Stimulated activated CD8-positive, alpha-beta memory T cell treated with anti-CD3 and anti-CD28 coated beads, Interleukin-2, amount 100 ng/mL, for 48 hours (primary cell): ENCODE measurements around the gene GATA3.
A peak's percentile ranks its signal among the peaks of the same experiment; 100 is the strongest.
"Not testable (repeated sequence)": the region's sequence is repeated elsewhere in the genome, so short reads cannot be mapped to it uniquely, and the experiment has no call there.

Source experiments
- DNase-seq, 2 donors: peaks; one replicate each; pipeline ENCODE4 v3.0.0-alpha.2; 2020; ENCODE audit warnings: low read depth in 2 of 2

The GATA3 gene

GRCh38 chr10:8054494-8055407 lies at the start of gene GATA3:
GATA3 (plus strand) TSS chr10:8054688; CDS start chr10:8055656, 968 bp downstream.
- DNase-seq: peak; percentile 73 to 77

DNA sequence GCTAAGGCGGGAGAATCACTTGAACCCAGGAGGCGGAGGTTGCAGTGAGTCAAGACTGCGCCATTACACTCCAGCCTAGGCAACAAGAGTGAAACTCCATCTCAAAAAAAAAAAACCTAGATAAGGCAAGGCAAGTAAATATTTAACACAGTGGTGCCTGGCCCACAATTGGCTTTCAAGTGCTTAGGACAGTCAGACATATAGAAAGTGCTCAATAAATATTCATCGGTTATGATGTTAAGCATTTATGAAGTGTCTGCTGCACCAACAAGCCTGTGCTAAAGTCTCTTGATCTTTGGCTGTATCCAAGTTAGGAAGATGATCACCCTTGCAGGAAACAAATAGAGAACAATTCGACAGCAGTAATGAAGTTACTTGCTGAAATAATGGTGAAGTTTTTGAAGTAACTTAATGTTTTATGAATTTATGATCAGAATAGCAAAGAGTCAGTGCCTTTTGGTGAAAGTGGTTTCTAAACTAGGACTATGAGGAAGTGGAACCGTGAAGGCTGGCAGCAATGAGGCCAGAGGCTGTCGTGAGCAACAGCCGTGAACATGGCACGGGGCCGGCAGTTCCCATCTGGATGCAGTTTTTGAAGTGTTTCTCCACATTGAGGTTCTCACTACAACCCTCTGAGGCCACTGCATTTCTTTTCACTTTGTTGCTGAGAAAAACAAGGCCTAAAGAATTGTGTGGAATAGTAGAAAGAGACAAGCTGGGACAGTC lies 48.1 kb upstream of the GATA3 start:
- DNase-seq: no peak

DNA sequence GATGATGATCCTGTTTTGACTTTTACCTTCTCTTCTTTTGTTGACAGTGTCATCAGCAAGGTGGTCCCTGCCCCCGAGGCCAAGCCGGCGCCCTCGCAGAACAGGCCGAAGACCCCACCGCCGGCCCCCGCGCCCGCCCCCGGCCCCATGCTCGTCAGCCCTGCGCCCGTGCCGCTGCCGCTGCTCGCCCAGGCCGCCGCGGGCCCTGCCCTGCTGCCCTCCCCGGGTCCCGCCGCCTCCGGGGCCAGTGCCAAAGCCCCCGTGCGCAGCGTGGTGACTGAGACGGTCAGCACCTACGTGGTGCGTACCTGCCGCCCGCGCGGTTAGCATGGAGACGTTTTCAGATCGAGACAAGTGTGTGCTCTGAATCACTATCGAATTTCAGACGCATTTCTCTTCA lies 45.5 kb upstream of the GATA3 start:
- no peak for DNase-seq

- no peak for DNase-seq
Observed at GRCh38 chr10:8013006-8013405, 41.5 kb upstream of the GATA3 start.

DNA sequence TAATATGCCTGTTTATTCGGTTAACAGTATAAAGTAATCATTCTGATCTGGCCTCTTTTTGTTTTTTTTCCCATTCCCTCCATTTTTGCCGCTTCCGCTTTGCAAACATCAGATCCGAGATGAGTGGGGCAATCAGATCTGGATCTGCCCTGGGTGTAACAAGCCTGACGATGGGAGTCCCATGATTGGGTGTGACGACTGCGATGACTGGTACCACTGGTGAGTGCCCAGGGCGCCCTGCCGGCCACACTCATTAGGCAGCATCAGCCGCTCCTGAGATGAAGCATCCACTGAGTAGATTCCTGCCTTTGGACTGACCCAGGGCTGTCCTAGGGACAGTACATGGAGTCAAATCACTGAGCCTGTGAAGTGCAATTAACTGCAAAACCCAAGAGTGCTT lies 40.9 kb upstream of the GATA3 start:
- DNase-seq: no peak

DNA sequence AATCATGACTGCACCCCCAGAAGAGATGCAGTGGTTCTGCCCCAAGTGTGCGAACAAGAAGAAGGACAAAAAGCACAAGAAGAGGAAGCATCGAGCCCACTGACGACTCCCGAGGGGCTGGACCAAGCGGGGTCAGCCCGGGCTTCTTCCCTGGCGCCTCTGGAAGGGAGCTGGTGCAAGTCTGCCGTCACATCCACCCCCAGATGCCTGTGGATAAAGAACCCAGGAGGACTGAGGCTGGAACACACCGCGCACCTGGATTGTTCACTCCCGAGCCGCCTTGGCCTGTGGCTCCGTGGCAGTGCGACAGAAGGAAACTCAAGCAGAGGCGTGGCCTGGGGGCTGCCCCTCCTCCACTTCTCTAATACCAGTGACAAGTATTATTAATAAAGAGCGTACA lies 39.8 kb upstream of the GATA3 start:
- no peak for DNase-seq

DNA sequence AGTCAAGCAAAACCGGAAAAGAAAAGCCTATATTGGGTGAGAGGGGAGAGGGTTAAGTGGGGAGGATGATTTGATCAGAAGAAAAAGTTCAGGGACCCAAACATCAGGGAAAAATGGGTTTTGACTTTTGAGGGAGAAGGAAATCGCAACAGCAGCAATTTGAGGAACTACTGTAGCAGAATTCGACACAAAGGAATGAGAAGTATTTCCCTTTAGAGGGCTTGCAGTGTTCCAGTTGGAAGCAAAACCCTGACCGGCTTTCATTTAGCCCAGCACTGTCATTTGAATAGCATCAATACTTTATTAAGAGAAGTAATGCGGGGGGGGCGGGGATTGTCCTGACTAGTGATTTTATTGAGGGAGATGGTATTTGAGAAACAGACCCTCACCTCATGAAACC lies 37.2 kb upstream of the GATA3 start:
- DNase-seq: no peak

GRCh38 chr10:8023321-8023720 lies 31.2 kb upstream of the GATA3 start:
- DNase-seq: no peak

GRCh38 chr10:8023851-8024250 lies 30.6 kb upstream of the GATA3 start:
- DNase-seq: no peak

DNA sequence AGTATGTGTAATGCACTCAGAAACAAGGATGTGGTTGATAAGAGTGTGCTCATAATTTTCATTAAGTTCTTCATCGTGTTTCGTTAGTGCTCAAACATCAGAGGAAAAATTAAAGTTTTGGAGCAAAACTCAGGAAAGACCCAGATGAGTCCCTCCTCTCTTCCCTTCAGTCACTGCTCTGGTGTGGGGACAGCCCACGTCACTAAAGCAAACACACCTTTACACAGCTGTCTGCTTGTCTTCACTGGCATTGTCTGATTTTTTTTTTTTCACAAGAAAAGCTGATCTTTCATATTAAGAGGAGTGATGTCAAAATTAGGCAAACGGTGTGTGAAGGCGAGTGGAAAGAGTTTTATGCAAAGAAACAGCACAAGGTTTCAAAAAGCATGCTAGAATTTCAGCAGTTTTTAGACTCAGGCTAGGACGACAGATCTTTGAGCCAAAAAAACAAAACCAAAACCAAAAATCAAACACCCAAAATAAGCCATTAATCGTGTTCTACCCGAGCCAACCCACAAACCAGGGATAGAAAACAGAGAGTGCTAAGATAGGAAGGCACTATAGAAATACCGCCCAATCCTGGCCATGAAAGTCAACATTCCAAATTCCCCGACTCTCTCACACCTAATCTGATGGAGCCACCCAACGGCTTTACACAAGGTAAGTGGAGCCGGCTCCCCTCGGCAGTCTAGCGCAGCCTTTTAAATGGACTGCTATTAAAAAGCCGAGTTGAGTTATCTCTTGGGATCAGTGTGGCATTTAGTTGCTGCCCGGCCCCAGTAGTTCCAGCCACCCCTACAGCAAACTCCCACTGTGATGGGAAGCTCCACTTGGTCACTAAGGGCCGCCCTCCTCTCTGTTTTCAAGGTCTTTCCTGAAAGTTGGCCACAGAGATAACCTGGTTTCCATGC lies 27.9 kb upstream of the GATA3 start:
- DNase-seq: no peak

GRCh38 chr10:8031211-8031610 lies 23.3 kb upstream of the GATA3 start:
- not testable (repeated sequence) for DNase-seq

GRCh38 chr10:8032558-8032957 lies 21.9 kb upstream of the GATA3 start:
- DNase-seq: no peak

GRCh38 chr10:8033812-8034465 lies 20.5 kb upstream of the GATA3 start:
- DNase-seq: no peak

- DNase-seq: no peak
Observed at GRCh38 chr10:8034466-8035005, 20.0 kb upstream of the GATA3 start.

DNA sequence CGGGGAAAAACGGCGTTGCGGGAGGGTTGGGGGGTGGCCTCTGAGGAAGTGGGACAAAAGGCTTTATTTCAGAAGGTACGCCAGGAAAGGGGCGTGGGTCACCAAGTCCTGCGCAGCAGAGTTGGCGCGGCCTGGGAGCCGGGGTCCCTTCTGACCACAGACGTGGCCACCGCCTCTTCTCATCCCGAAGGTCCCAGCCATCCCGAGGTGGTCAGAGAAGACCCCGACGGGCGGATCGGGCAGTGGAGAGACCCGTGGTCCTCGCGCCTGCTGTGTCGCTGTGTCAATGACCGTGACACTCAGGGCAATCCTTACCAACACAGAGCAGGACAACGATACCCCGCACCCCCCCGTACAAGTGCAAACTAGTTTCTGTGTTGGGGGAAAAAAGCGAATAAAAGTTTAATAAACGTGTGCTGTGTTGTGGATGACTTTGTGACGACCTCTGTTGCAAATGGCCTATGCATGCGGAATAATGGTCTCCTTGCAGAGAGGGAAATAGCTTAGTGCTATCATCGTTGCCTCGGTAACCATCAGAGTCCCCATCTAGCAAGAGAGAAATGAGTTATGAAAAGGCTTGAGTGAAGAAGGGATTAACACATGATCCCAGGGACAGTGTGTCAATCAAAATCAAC lies 19.4 kb upstream of the GATA3 start:
- no peak for DNase-seq

GRCh38 chr10:8035641-8036470 lies 18.6 kb upstream of the GATA3 start:
- no peak for DNase-seq

- no peak for DNase-seq
Observed at GRCh38 chr10:8036506-8037198, 17.8 kb upstream of the GATA3 start.

DNA sequence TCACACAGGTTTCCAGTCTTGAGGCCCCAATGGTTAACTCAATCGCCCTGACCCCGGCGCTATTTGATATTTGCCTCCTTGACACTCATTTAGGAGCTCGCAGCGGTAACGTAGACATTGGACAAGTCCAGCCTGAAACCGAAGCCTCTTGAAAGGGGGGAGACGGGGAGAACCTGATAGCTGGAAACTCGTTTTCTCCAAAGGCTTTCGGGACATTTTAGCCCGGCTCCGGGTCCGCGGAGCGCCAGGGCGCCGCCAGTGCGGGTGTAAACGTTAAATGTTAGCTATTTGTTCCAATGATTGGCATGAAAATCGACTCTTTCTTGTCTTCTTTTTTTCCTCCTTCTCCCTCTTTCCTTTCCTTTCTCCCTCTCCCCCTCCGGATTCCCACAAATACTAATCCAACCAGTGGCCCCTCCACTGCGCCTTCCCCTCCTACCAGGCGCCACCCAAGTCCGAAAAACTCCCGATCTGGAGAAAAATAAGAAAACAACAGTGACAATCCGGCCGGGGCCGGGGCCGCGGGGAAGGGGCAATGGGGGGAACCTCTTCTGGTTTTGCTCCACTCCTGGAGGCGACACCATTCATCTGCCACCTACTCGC lies 17.2 kb upstream of the GATA3 start:
- no peak for DNase-seq
